ENCODE measurements around the gene ANXA1. TPM values are rescaled to one million over a fixed set of nuclear protein-coding genes. Genes with fewer than 3 reads are reported as not detected.

ANXA1 gene
- total RNA-seq, 5 donors from 2014 or later (not counting 1 experiment from before 2014, with no cell fraction given), result 173 to 570 (median 200) TPM

GRCh38 chr9:73200694-73201452 lies 49.2 kb downstream of the ANXA1 start:
- no peak for ATAC-seq (replicated peaks in 1 of 4)
- H3K27ac Mint-ChIP-seq, result no peak overlapping the region
- peaks cover 0 to 6% of the 10 kb centered on the region in 2 experiments for H3K27me3 ChIP-seq (replicated peaks in 1 of 2; ENCODE audit: control insufficient read depth in 2 of 2, extremely low read depth in 1 of 2, insufficient read depth in 2 of 2, low read length in 1 of 2)

GRCh38 chr9:73202980-73203379 lies 51.3 kb downstream of the ANXA1 start:
- H3K4me1 ChIP-seq (ENCODE audit: control insufficient read depth in 1 of 2, extremely low read depth in 1 of 2, insufficient read depth in 2 of 2, low read length in 2 of 2), result no peaks in the 10 kb centered on the region
- no peak overlapping the region for H3K4me3 ChIP-seq (ENCODE audit: control insufficient read depth in 1 of 2, extremely low read depth in 1 of 2, low read length in 1 of 2)
- CTCF ChIA-PET, result interaction anchor here in 1 of 2 donors (0.8 to 1.2 kb wide), 2 partner anchors 95 to 1367 kb away, joined by 3 read pairs; no protein-coding TSS in a partner anchor
- Mint-ChIP-seq H3K27ac (no peak overlapping the region), H3K27me3 (peaks cover 12 to 21% of the 10 kb centered on the region in 2 donors), H3K4me1 (no peaks in the 10 kb centered on the region), H3K9me3 (no peaks in the 10 kb centered on the region), H3K4me3 (no peak overlapping the region), H3K36me3 (no peaks in the 10 kb centered on the region)
- POLR2A ChIA-PET, result no interaction called here
- no peaks in the 10 kb centered on the region for H3K36me3 ChIP-seq (ENCODE audit: control insufficient read depth in 2 of 2, extremely low read depth in 1 of 2, insufficient read depth in 1 of 2, low read length in 1 of 2)
- ATAC-seq (replicated peaks in 1 of 4) (no peak), DNase-seq (no peak)
- H3K9me3 ChIP-seq, result no peaks in the 10 kb centered on the region
- H3K27ac ChIP-seq (ENCODE audit: low read length), result no peak overlapping the region
- no CpG with 5 or more reads among the region's 1 CpG for WGBS (ENCODE audit: insufficient coverage)
- H3K27me3 ChIP-seq (replicated peaks in 1 of 2; ENCODE audit: control insufficient read depth in 2 of 2, extremely low read depth in 1 of 2, insufficient read depth in 2 of 2, low read length in 1 of 2), result peaks cover 0 to 3% of the 10 kb centered on the region in 2 experiments

More at GRCh38 chr9:73200694-73201452, 49.2 kb downstream of the ANXA1 start:
- H3K4me3 Mint-ChIP-seq, result no peak overlapping the region
- H3K36me3 Mint-ChIP-seq, result no peaks in the 10 kb centered on the region
- Histone ChIP-seq H3K4me3 (ENCODE audit: control insufficient read depth in 1 of 2, extremely low read depth in 1 of 2, low read length in 1 of 2) (no peak overlapping the region), H3K4me1 (ENCODE audit: control insufficient read depth in 1 of 2, extremely low read depth in 1 of 2, insufficient read depth in 2 of 2, low read length in 2 of 2) (no peaks in the 10 kb centered on the region), H3K9me3 (no peaks in the 10 kb centered on the region), H3K27ac (ENCODE audit: low read length) (no peak overlapping the region), H3K36me3 (ENCODE audit: control insufficient read depth in 2 of 2, extremely low read depth in 1 of 2, insufficient read depth in 1 of 2, low read length in 1 of 2) (no peaks in the 10 kb centered on the region)
- 40% methylated on average over 3 of the region's 9 CpGs for WGBS (ENCODE audit: insufficient coverage)
- DNase-seq, result peak in 1 of 35 experiments; percentile 47
- H3K4me1 Mint-ChIP-seq, result no peaks in the 10 kb centered on the region
- H3K9me3 Mint-ChIP-seq, result no peaks in the 10 kb centered on the region
- ChIA-PET POLR2A (no interaction called here), CTCF (interaction anchor here (0.5 to 1.8 kb wide), 15 partner anchors 18 to 1573 kb away, joined by 3 to 11 read pairs (median 3); no protein-coding TSS in a partner anchor)
- H3K27me3 Mint-ChIP-seq, result peaks cover 15 to 20% of the 10 kb centered on the region in 2 donors

GRCh38 chr9:73204936-73205335 lies 53.3 kb downstream of the ANXA1 start:
- no peaks in the 10 kb centered on the region for H3K36me3 Mint-ChIP-seq
- CTCF ChIA-PET, result interaction anchor here in 1 of 2 donors (0.9 kb wide), 1 partner anchor 1571 kb away, joined by 3 read pairs; no protein-coding TSS in a partner anchor
- no peaks in the 10 kb centered on the region for H3K4me1 Mint-ChIP-seq
- H3K9me3 Mint-ChIP-seq, result no peaks in the 10 kb centered on the region
- no peak overlapping the region for H3K27ac Mint-ChIP-seq
- no peaks in the 10 kb centered on the region for H3K36me3 ChIP-seq (ENCODE audit: control insufficient read depth in 2 of 2, extremely low read depth in 1 of 2, insufficient read depth in 1 of 2, low read length in 1 of 2)
- no peak overlapping the region for H3K4me3 ChIP-seq (ENCODE audit: control insufficient read depth in 1 of 2, extremely low read depth in 1 of 2, low read length in 1 of 2)
- peaks cover 3 to 18% of the 10 kb centered on the region in 2 donors for H3K27me3 Mint-ChIP-seq
- no peak for DNase-seq
- H3K9me3 ChIP-seq, result no peaks in the 10 kb centered on the region
- no peak overlapping the region for H3K4me3 Mint-ChIP-seq
- 67% methylated on average over 3 of the region's 4 CpGs for WGBS (ENCODE audit: insufficient coverage)
- H3K27ac ChIP-seq (ENCODE audit: low read length), result no peak overlapping the region
- no peak for ATAC-seq (replicated peaks in 1 of 4)
- no peaks in the 10 kb centered on the region for H3K4me1 ChIP-seq (ENCODE audit: control insufficient read depth in 1 of 2, extremely low read depth in 1 of 2, insufficient read depth in 2 of 2, low read length in 2 of 2)
- H3K27me3 ChIP-seq (replicated peaks in 1 of 2; ENCODE audit: control insufficient read depth in 2 of 2, extremely low read depth in 1 of 2, insufficient read depth in 2 of 2, low read length in 1 of 2), result peaks cover 0 to under 1% of the 10 kb centered on the region in 2 experiments
- POLR2A ChIA-PET, result no interaction called here

GRCh38 chr9:73206851-73207250 lies 55.2 kb downstream of the ANXA1 start:
- no peaks in the 10 kb centered on the region for H3K4me1 Mint-ChIP-seq
- no peak for ATAC-seq (replicated peaks in 1 of 4)
- Histone ChIP-seq H3K36me3 (ENCODE audit: control insufficient read depth in 2 of 2, extremely low read depth in 1 of 2, insufficient read depth in 1 of 2, low read length in 1 of 2) (no peaks in the 10 kb centered on the region), H3K4me1 (ENCODE audit: control insufficient read depth in 1 of 2, extremely low read depth in 1 of 2, insufficient read depth in 2 of 2, low read length in 2 of 2) (no peaks in the 10 kb centered on the region), H3K9me3 (no peaks in the 10 kb centered on the region), H3K27me3 (replicated peaks in 1 of 2; ENCODE audit: control insufficient read depth in 2 of 2, extremely low read depth in 1 of 2, insufficient read depth in 2 of 2, low read length in 1 of 2) (no peaks in the 10 kb centered on the region), H3K27ac (ENCODE audit: low read length) (no peak overlapping the region), H3K4me3 (ENCODE audit: control insufficient read depth in 1 of 2, extremely low read depth in 1 of 2, low read length in 1 of 2) (no peak overlapping the region)
- no peak overlapping the region for H3K4me3 Mint-ChIP-seq
- peaks cover 0 to 12% of the 10 kb centered on the region in 2 donors for H3K27me3 Mint-ChIP-seq
- CTCF ChIA-PET, result interaction anchor here in 1 of 2 donors (1.6 kb wide), 1 partner anchor 99 kb away, joined by 4 read pairs; no protein-coding TSS in a partner anchor
- POLR2A ChIA-PET, result no interaction called here
- H3K27ac Mint-ChIP-seq, result no peak overlapping the region
- no CpG with 5 or more reads among the region's 1 CpG for WGBS (ENCODE audit: insufficient coverage)
- DNase-seq, result no peak
- no peaks in the 10 kb centered on the region for H3K36me3 Mint-ChIP-seq
- H3K9me3 Mint-ChIP-seq, result no peaks in the 10 kb centered on the region

GRCh38 chr9:73210886-73211666 lies 59.4 kb downstream of the ANXA1 start:
- no peaks in the 10 kb centered on the region for H3K9me3 ChIP-seq
- Mint-ChIP-seq H3K36me3 (no peaks in the 10 kb centered on the region), H3K27me3 (peaks cover 0 to 22% of the 10 kb centered on the region in 2 donors), H3K27ac (no peak overlapping the region), H3K4me3 (no peak overlapping the region), H3K4me1 (no peaks in the 10 kb centered on the region), H3K9me3 (no peaks in the 10 kb centered on the region)
- no peaks in the 10 kb centered on the region for H3K36me3 ChIP-seq (ENCODE audit: control insufficient read depth in 2 of 2, extremely low read depth in 1 of 2, insufficient read depth in 1 of 2, low read length in 1 of 2)
- CTCF ChIA-PET, result no interaction called here
- POLR2A ChIA-PET, result no interaction called here
- no peak overlapping the region for H3K4me3 ChIP-seq (ENCODE audit: control insufficient read depth in 1 of 2, extremely low read depth in 1 of 2, low read length in 1 of 2)
- no peaks in the 10 kb centered on the region for H3K27me3 ChIP-seq (replicated peaks in 1 of 2; ENCODE audit: control insufficient read depth in 2 of 2, extremely low read depth in 1 of 2, insufficient read depth in 2 of 2, low read length in 1 of 2)
- ATAC-seq (replicated peaks in 1 of 4) (no peak), DNase-seq (no peak)
- 100% methylated on average over 1 of the region's 3 CpGs for WGBS (ENCODE audit: insufficient coverage)
- no peak overlapping the region for H3K27ac ChIP-seq (ENCODE audit: low read length)
- H3K4me1 ChIP-seq (ENCODE audit: control insufficient read depth in 1 of 2, extremely low read depth in 1 of 2, insufficient read depth in 2 of 2, low read length in 2 of 2), result no peaks in the 10 kb centered on the region

- no peak overlapping the region for H3K27ac Mint-ChIP-seq
- no peaks in the 10 kb centered on the region for H3K9me3 Mint-ChIP-seq
- Histone ChIP-seq H3K27ac (ENCODE audit: low read length) (no peak overlapping the region), H3K4me1 (ENCODE audit: control insufficient read depth in 1 of 2, extremely low read depth in 1 of 2, insufficient read depth in 2 of 2, low read length in 2 of 2) (no peaks in the 10 kb centered on the region), H3K27me3 (replicated peaks in 1 of 2; ENCODE audit: control insufficient read depth in 2 of 2, extremely low read depth in 1 of 2, insufficient read depth in 2 of 2, low read length in 1 of 2) (no peaks in the 10 kb centered on the region), H3K4me3 (ENCODE audit: control insufficient read depth in 1 of 2, extremely low read depth in 1 of 2, low read length in 1 of 2) (no peak overlapping the region), H3K9me3 (no peaks in the 10 kb centered on the region), H3K36me3 (ENCODE audit: control insufficient read depth in 2 of 2, extremely low read depth in 1 of 2, insufficient read depth in 1 of 2, low read length in 1 of 2) (no peaks in the 10 kb centered on the region)
- POLR2A ChIA-PET, result no interaction called here
- WGBS (ENCODE audit: insufficient coverage), result no CpG with 5 or more reads among the region's 2 CpGs
- DNase-seq (no peak), ATAC-seq (replicated peaks in 1 of 4) (no peak)
- no peaks in the 10 kb centered on the region for H3K36me3 Mint-ChIP-seq
- CTCF ChIA-PET, result no interaction called here
- no peak overlapping the region for H3K4me3 Mint-ChIP-seq
- peaks cover 5 to 29% of the 10 kb centered on the region in 2 donors for H3K27me3 Mint-ChIP-seq
- no peaks in the 10 kb centered on the region for H3K4me1 Mint-ChIP-seq
These were observed 61.6 kb downstream of the ANXA1 start for GRCh38 chr9:73213300-73213699.
